ENCODE data around the gene AKIRIN2.

DNA sequence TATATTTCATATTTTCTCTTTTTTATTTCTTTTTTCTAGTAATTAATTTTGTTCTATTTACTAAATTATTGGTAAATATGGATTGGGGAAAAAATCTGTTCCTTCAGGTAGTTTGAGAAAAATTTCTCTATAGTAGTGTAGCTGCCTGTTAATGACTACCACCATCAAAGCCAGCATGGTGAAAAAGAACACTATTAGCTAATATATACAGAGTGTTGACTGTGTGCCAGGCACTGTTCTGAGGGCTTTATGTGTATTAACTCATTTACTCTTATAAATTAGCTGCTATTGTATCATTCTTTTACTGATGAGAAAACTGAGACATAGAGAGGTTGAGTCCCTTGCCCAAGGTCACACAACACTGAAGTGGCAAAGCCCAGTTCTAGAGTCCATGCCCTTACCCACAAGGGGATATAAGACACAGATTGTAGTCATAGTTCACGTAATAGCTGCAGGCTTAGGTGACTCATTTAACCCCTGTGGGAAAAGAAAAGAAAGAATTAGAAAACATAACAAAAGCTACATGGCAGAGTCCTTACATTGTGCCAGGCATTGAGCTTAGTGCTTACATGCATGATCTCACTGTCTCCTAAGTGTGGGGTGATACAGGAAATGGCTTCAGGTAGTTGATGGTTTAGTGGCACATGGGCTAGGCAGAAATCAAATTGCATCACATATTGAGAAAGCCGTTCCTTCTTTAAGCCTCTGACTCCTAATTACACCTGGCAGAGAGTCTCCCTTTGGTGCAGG is 12.2 kb upstream of the AKIRIN2 start:
- TF ChIP-seq CTCF (IDR thresholded peaks at IDR 0.05) (no peak), EP300 (IDR thresholded peaks at IDR 0.05) (no peak)
